ENCODE data around the gene RBM39. TPM values are rescaled to one million over a fixed set of nuclear protein-coding genes. Genes with fewer than 3 reads are reported as not detected.

Gene RBM39
- total and polyA plus RNA-seq, 2 of the 8 experiments (the other 6 are each of a cell fraction or from before 2014, with no cell fraction given), result 78.0 to 219 TPM

DNA sequence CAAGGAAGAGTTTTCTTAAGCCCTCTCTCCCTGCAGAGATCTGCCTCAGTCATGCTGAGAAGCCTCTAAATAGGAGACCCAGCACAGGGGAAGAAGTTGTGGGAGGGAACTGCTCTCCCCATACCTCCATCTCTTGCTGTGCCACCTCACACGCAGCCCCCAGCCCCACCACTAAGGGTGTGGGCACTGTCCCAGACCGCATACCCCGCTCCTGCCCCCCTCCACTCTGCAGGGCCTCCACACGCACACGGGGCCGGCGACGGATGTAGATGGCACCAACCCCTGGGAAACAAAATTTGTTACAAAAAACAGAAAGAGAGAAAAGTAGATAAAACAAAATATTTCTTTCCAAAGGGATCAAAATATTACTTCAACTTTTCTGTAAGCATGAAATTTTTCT is 67.1 kb downstream of the RBM39 start (continued):
- no peak for TF ChIP-seq GABPA (IDR thresholded peaks at IDR 0.05; ENCODE audit: borderline replicate concordance, insufficient read depth, low read length)
- no peak for TF ChIP-seq BACH1 (IDR thresholded peaks at IDR 0.05; ENCODE audit: low read length)
- TF ChIP-seq CREB1 (IDR thresholded peaks at IDR 0.05), result no peak
- TF ChIP-seq TBP (IDR thresholded peaks at IDR 0.05; ENCODE audit: low read depth, low read length), result no peak
- TF ChIP-seq EP300 (IDR thresholded peaks at IDR 0.05; ENCODE audit: borderline replicate concordance in 1 of 2, low read depth in 2 of 2, low read length in 2 of 2), result no peak
- TF ChIP-seq CHD7 (IDR thresholded peaks at IDR 0.05; ENCODE audit: insufficient replicate concordance, low read length), result no peak
- no peak for TF ChIP-seq SP4 (IDR thresholded peaks at IDR 0.05; ENCODE audit: low read length)
